Skin epidermis (tissue), 12 donors: ENCODE measurements around the gene BTBD1.
"Not testable (repeated sequence)": the region's sequence is repeated elsewhere in the genome, so short reads cannot be mapped to it uniquely, and the experiment has no call there.

ENCODE experiments used
- H3K27ac ChIP-seq, 21 experiments: fragments of 200-600 bp; sonication (generic) in 11 of 21; one replicate each; pipeline ENCODE4 v1.5.0; 2020; ENCODE audit warnings: mild to moderate bottlenecking in 3 of 21, inconsistent platforms in 2 of 21, moderate library complexity in 2 of 21
- H3K4me3 ChIP-seq, 7 experiments: fragments of 200-600 bp; sonication (generic) in 2 of 7; one replicate each; pipeline ENCODE4 v1.5.0; 2020; ENCODE audit warnings: inconsistent platforms in 2 of 7, mild to moderate bottlenecking in 2 of 7, moderate library complexity in 1 of 7

BTBD1 gene

GRCh38 chr15:83099290-83099689 lies 32.2 kb upstream of the BTBD1 start:
- no peak overlapping the region for H3K4me3 ChIP-seq
- no peak overlapping the region for H3K27ac ChIP-seq

- Histone ChIP-seq H3K4me3 (no peak overlapping the region), H3K27ac (no peak overlapping the region)
These were observed 31.0 kb upstream of the BTBD1 start for GRCh38 chr15:83098079-83098478.

GRCh38 chr15:83094583-83094982 lies 27.5 kb upstream of the BTBD1 start:
- H3K4me3 ChIP-seq = no peak overlapping the region
- H3K27ac ChIP-seq = no peak overlapping the region

GRCh38 chr15:83092309-83092976 lies 25.4 kb upstream of the BTBD1 start:
- peak overlapping the region in 13 of 21 experiments; percentile 0 to 75 (median 39) for H3K27ac ChIP-seq
- H3K4me3 ChIP-seq = no peak overlapping the region

- not testable (repeated sequence) for H3K4me3 ChIP-seq
- peak overlapping the region in 11 of 21 experiments; percentile 3 to 75 (median 31) for H3K27ac ChIP-seq
These were observed 24.9 kb upstream of the BTBD1 start for GRCh38 chr15:83091965-83092308.

- Histone ChIP-seq H3K4me3 (no peak overlapping the region), H3K27ac (no peak overlapping the region)
These were observed 23.4 kb upstream of the BTBD1 start for GRCh38 chr15:83090465-83090864.

- H3K27ac ChIP-seq = no peak overlapping the region
- H3K4me3 ChIP-seq = no peak overlapping the region
These were observed 21.8 kb upstream of the BTBD1 start for GRCh38 chr15:83088876-83089275.

GRCh38 chr15:83087576-83087975 lies 20.5 kb upstream of the BTBD1 start:
- no peak overlapping the region for H3K4me3 ChIP-seq

GRCh38 chr15:83085864-83086552 lies 19.0 kb upstream of the BTBD1 start:
- not testable (repeated sequence) for H3K4me3 ChIP-seq, H3K27ac ChIP-seq

More at GRCh38 chr15:83087576-83087975, 20.5 kb upstream of the BTBD1 start:
- H3K27ac ChIP-seq = no peak overlapping the region

GRCh38 chr15:83085461-83085860 lies 18.4 kb upstream of the BTBD1 start:
- H3K27ac ChIP-seq, H3K4me3 ChIP-seq: not testable (repeated sequence)

GRCh38 chr15:83082730-83083386 lies 15.8 kb upstream of the BTBD1 start:
- H3K4me3 ChIP-seq = no peak overlapping the region

GRCh38 chr15:83081256-83082014 lies 14.4 kb upstream of the BTBD1 start:
- no peak overlapping the region for H3K27ac ChIP-seq

More at GRCh38 chr15:83082730-83083386, 15.8 kb upstream of the BTBD1 start:
- H3K27ac ChIP-seq = no peak overlapping the region

GRCh38 chr15:83078712-83079111 lies 11.7 kb upstream of the BTBD1 start:
- no peak overlapping the region for H3K27ac ChIP-seq
- no peak overlapping the region for H3K4me3 ChIP-seq

More at GRCh38 chr15:83081256-83082014, 14.4 kb upstream of the BTBD1 start:
- no peak overlapping the region for H3K4me3 ChIP-seq

GRCh38 chr15:83077491-83078230 lies 10.6 kb upstream of the BTBD1 start:
- H3K27ac ChIP-seq = no peak overlapping the region
- H3K4me3 ChIP-seq = no peak overlapping the region

GRCh38 chr15:83069211-83069642 lies 2.2 kb upstream of the BTBD1 start:
- not testable (repeated sequence) for H3K4me3 ChIP-seq, H3K27ac ChIP-seq

GRCh38 chr15:83068054-83068453 lies 1.0 kb upstream of the BTBD1 start:
- H3K4me3 ChIP-seq = no peak overlapping the region
- peak overlapping the region in 13 of 21 experiments; percentile 91 to 99 (median 97) for H3K27ac ChIP-seq

- peak overlapping the region; percentile 71 to 98 (median 91) for H3K4me3 ChIP-seq
These were observed 548 bp upstream of the BTBD1 start for GRCh38 chr15:83067638-83067962.

GRCh38 chr15:83066034-83066733 lies 868 bp downstream of the BTBD1 start:
- peak overlapping the region; percentile 91 to 99 (median 96) for H3K27ac ChIP-seq
- H3K4me3 ChIP-seq = peak overlapping the region; percentile 71 to 98 (median 91)

More at GRCh38 chr15:83067638-83067962, 548 bp upstream of the BTBD1 start:
- H3K27ac ChIP-seq = peak overlapping the region in 20 of 21 experiments; percentile 91 to 99 (median 96)

- Histone ChIP-seq H3K27ac (peak overlapping the region in 4 of 21 experiments; percentile 94 to 98 (median 96)), H3K4me3 (peak overlapping the region; percentile 71 to 98 (median 91))
These were observed 1.6 kb downstream of the BTBD1 start for GRCh38 chr15:83065431-83065830.
